ENCODE results near the gene CHST15.

Gene CHST15, protein sequence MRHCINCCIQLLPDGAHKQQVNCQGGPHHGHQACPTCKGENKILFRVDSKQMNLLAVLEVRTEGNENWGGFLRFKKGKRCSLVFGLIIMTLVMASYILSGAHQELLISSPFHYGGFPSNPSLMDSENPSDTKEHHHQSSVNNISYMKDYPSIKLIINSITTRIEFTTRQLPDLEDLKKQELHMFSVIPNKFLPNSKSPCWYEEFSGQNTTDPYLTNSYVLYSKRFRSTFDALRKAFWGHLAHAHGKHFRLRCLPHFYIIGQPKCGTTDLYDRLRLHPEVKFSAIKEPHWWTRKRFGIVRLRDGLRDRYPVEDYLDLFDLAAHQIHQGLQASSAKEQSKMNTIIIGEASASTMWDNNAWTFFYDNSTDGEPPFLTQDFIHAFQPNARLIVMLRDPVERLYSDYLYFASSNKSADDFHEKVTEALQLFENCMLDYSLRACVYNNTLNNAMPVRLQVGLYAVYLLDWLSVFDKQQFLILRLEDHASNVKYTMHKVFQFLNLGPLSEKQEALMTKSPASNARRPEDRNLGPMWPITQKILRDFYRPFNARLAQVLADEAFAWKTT

DNA sequence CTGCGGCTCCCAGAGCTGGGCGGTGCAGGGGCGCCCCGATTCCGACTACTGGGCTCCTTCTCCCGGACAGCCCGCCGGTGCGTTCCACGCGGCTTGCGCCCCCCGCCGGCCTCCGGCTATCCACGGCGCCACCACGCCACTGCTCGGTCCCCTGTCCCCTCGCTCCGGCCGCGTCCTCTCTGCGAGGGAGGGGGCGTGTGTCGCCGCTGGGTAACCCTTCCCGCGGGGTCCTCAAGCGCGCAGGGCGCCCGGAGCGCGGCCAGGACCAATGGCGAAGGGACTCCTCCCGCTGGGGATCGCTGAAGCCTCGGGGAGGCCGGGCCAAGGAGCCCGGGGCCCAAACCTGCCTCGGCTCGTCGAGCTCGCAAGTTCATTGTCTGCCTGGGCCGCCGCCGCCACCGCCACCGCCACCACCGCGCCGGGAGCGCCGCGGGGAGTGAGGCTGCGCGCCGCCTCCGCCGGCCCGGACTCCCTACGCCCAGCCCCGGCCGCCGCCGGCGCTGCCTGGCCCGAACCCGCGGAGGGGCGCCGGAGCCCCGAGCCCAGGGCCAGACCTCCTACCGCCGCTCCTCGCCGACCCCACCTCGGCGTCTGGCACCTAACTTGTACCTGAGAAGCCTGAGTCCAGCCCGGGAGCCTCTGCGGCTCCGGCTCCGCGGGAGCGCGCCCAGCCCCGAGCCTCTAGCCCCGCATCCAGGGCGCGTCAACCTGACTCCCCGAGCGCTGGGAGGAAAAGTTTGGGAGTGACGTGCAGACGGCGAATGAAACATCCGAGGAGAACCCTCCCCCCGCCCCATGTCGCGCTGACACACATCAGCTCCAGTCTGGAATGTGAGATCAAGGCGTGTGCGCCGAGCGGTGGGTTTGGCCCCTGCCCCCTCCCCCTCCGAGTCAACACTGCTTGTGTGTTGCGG lies at the start of gene CHST15:
Gene CHST15 (minus strand): TSS at position 739 of the 914 bp plus-strand sequence. CDS start 47,386 bp downstream, outside the sequence.
- DNase-seq, result peak; percentile 92

DNA sequence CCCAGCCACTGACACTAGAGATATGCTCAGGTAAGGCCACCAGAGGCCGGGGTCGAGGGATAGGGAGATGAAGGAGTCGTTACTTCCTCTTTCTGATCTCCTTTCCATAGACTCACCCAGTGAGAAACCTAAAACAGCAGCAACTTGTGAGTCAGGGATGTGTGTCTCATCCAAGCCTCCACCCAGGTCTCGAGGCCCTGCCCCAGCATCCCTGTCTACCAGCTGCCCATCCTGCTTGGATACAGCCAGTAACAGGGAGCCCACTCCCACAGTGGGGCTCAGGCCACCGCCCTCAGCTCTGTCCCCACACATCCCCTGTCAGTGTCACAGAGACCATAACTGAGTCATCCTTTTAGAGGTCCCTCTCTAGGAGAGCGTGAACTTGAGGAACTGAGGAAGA lies 49.6 kb upstream of the CHST15 start:
- no peak for DNase-seq

DNA sequence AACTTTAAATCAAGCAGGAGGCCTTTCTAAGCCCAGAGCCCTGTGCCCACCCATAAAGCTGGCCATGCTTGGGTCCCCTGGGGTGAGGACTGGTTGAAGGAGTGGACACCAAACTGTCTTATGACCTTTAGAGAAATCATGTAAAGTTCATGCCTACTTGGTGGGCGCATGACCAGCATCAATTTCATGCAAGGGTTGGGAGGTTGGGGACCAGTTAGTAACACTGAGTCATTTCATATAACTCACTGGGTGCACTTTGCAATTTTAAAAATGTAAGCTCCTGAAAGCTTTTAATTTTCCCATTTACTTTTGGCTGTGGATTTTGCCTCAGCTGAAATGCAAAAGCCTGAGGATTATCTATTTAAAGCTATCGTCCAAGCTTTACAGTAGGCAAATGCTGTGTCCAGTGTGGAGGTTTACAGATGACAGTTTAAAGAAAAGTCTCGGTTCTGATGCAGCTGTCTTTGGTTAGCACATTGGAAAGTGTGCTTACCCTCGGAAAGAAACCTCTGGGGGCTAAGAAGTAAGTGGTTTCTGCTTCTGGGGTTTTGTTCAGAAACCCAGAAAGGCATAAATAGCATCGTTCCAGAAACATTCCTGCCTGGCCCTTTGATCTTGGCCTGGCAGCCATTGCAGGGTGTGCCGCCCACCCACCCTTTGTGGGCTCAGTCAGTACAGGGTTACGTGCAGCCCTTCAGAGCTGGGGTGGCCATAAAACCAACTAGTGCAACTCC lies 48.8 kb upstream of the CHST15 start:
- DNase-seq, result no peak

DNA sequence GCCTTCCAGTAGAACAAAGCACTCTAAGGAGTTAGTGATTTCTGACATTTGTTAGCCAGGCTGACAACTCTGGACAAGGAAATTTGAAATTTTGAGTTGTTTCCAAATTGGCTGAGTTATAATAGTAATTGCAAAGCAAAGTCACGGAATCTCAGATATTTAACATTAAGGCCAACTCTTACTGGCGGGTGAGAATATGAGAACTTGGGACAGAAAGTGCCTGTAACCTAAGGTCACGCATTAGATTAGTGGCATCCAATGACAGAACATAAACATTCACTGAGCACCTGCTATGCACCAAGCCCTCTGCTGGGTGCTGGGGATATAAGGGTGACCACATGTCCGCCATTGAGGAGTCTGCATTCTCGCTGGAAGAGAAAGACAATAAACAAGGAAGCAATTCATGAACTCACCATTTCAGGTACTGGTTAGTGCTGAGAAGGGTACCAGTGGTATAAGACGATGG lies 45.5 kb upstream of the CHST15 start:
- DNase-seq, result no peak

DNA sequence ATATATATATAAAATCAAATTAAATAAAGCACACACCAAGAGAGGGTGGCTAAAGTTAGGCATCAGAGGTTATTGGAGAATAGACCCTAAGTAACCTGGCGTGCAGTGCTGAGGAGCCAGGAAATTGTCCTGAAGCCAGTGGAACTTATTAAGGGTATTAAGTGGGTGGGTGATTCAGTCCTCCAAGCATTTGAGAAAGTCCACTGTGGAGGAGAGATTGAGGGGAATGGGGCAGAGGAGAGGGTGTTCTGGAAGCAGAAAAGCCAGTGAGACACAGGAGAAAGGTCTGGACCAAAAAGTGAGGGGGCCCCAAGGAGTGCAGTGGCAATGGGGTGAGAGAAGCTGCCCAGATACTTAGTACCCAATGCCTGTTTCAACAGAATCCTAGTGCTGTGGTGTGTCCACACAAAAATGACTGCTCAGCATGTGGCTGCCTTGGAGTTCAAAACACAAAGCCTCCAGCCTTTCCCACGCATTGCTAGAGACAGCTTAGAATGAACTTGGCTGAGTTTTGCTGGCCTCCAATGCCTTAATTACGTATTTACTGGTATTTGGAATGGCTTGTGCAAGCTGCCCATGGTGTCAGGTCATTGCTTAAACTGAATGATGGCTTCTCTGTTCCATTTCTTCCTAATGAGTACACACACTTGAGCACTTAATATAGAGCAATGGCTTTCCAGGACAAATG lies 44.9 kb upstream of the CHST15 start:
- DNase-seq, result no peak

DNA sequence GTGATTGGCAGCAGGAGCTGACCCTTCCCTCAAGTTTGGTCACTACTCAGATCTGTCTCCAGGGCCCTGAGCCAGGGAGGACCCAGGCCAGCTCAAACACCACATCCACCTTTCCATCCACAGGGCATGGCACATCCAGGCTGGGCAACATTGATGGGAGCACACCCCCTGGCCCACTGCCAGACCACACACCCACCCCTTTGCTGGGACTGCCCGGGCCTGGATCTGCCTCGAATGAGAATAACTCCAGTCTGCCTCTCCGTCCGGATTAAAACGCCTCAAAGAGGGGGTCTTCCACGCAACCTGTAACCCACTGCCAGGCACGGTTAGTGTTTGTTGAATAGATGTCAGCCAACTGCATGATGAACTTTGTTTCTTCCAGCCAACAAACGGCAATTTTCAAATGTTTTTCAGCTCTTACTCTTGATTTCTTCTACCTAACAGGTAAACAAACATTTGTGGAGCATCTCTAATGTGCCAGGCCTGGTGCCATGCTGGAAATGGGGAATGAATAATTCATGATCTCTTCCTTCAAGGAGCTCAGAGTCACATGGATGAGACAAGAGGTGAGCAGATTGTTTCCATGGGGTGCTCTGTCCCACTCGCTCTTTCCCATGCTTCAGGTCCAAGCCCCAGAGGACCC lies 41.0 kb upstream of the CHST15 start:
- DNase-seq, result no peak

DNA sequence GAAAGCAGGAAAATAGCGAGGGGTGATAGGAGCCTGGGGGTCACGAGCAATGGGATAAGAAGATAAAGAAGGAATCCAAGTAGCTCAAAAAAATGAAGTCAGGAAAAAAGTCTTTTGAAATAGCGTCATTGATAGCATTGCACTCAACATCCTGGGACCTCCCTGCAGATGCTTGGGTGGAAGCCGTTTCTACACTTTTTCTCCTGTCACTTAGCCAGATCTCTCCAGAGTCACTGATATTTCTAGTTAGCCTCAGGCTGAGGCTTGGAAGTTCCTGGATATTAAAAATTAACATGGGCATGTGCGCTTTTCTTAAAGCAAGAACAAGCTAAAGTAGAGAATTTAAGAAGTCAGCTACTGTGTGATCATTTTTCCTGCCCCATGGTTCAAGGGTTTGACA lies 39.5 kb upstream of the CHST15 start:
- no peak for DNase-seq

DNA sequence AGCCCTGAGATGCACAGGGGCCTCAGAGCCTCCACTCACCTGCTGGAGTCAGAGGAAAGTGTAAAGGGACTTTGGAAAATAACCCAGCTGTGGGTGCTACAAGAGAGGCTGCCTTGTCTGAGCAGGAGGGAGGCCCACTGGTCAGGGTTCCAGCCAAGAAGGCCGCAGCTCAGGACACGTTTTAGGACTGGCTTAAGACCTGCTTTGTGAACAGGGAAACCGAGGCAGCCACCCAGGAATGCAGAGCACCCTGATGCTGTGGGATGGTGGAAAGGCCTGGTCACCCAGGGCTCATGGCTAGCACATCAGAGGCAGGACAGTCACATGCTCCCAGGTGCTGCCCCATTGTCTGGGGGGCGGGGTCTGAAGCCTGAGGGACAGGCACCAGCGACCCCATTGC lies 38.9 kb upstream of the CHST15 start:
- no peak for DNase-seq

DNA sequence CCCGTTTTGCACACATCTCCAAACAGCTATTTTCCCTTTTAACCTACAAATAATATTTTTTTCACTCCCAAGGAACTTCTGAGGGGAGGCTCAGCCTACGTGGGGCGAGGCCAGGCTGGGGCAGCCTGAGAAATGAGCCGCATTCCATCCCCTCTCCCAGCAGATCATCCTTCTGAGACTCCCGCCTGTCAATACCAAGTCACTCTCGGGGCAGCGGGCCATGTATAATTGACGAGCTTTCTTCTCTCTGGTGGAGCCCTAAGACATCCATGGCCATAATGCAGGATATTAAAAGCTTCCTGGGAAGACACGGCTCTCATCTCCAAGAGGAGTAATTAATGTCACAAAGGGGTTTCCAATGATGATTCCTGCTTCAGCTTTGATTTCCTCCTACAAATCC lies 37.8 kb upstream of the CHST15 start:
- DNase-seq, result no peak

DNA sequence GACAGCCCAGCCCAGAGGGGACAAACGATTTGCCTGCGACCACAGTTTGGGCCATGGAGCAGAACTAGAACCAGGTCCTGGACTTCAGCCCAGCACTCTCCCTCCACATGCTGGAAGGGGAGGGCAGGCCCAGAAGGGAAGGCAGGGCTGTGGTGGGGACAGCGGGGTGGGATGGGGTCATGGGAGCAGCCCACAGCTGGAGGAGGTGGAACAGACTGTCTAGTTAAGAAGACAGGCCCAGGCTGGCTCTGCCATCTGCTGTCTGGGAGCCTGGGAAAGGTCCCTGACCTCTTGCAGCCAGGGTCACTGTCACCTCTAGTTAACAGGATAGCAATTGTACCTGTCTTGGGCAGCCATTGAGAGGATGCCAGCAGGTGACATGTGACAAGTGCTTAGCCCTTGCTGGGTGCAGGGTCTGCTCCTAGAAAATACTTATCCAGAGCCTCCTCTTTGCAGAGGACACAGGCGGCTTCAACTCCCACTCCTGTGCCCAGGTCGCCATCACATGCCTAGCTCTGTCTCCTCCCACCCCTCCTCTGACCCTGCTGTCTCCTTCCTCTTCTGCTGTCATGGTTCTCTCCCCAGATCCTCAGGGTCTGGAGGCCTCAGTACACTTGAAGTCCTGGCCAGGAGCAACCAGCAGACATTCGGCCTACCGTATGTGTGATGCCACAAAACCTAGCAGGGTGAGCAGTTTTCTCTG lies 37.0 kb upstream of the CHST15 start:
- no peak for DNase-seq

DNA sequence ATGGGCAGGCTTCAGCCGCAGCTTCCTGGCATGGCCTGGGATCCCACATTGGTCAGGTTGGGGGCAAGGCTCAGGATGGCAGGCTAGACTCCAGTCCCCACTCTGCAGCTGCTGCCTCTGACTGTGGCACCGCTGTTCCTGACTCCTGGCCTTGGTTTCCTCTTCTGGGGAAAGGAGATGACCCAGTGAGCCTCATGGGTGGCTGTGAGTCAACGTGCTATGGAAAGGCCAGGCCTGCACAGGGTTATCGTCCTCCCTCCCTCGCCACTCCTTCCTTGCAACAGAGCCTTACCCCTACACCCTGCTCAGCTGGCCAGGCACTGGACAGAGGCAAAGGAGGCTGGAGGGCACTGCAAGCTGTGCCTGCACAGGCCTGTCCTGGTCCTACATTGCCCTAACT lies 36.1 kb upstream of the CHST15 start:
- DNase-seq, result no peak

DNA sequence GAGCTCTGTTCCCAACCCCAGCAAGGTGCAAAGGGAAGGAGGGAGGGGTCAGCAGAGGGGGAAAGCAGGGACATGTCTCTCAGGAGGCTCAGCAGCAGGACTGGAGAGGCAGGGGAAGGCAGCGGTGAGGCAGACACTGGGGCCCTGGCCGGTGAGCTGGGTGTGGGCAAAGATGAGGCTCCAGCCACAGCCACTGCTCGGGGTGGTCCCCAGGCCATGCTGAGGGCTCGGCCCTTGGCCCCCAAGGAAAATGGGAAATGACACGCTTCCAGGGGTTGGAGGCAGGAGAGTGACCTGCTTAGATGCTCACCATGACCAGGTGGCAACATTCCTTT lies 35.4 kb upstream of the CHST15 start:
- DNase-seq, result no peak

DNA sequence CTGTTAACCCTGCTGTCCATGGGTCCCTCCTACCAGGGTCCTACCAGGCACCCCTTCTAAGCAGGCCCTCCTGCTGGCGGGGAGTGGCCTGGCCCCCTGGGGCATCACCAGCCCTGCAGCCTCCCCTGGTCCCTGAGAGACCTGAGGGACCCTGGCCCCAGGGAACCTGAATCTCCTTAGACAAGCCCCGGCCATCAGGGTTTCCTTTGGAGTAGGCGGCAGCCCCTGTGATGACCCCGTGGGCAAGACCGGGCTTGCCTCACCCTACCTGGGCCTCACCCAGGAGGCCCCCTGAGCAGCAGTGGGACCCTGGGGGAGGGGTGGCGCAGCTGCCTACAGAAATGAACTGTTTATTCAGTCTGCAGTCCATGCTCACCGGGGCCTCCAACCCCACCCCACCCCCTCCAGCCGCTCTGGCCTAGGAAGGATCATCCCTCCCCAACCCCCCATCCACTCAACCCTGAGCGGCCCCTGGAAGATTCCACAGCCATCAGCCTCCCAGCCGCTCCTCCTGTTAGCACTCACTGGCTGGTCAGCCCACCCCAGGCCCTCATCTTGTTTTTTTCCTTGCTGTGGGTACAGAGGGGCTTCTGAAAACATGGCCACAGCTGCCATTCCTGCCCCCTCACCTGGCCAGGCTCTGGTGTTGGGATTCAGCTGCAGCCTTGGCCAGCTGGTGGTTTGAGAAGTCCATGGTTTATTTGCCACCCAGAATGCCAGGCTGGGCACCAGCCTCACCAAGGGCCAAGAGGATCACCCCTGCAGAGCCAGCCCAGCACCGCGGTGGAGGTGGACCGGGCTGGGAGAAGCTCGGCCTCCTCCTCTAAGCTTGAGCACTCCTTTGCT lies 34.8 kb upstream of the CHST15 start:
- DNase-seq, result no peak

DNA sequence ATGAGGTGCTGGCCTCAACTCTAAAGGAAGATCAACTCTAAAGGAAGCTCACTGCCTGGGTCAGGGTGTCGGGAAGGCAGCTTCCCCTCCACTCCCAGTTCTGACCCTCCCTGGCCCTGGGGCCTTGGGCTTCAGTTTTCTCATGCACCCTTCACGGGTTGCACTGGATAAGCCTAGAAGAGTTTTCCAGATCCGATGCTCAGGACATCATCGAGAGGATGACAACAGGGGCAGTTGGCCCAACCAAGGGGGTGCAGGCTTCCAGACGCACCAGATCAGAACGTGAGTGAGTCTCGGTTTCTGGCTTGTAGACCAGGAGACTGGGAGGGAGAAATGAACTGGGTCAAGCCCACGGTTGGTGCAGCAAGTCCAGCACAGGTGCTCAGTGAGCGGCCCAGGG lies 34.2 kb upstream of the CHST15 start:
- no peak for DNase-seq

DNA sequence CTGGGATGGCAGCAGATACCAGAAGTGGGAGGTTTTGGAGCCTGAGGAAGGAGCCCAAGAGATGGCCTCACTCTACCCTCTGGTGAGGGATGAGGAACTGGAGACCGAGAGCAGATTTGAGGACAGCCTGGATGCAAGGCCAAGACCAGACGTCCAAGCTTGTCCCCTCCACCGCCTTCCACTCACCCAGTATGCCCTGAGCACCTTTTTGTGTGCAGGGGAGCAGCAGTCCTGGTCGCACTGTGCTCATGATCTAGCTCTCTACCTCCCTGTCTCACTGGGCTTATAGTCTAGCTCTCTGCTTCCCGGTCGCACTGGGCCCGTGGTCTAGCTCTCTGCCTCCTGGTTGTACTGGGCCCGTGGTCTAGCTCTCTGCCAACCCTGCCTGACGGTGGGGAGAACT lies 33.6 kb upstream of the CHST15 start:
- DNase-seq, result no peak

DNA sequence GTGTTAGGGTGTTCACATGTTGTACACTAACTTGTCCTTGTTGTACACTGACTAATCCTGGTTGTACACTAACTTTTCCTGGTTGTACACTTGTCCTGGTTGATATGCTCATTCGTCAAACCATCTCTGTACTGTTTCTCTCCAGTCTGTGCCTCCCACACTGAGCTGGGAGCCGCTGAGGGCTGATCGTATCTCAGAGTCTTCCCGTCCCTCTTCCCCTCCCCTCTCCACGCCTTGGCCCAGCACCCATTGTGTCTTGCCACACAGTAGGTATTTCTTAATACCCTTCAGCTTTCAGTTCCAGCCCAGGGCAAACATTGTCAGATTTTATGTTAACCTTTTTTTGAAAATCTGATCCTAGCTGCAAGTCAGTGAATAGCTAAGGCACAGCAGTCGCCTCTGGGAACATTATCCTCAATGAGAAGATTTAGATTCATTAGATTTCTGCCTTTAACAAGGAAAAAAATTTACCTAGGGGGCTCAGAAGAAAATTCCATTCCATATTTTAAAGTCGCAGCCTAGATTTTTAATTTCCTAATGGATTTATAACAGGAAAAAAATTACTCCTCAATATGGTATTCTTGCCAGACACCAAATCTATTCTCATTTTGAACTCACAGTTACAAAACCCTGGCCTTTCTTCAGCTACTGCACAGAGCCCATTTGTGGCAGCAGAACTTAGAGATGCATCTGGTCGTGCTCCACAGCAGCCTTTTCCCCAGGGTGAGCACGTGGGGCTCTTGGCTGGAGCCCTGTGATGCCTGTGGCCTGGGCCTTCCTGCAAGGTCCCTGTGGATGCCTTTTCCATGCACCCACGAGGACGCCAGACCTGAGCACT lies 33.0 kb upstream of the CHST15 start:
- no peak for DNase-seq

DNA sequence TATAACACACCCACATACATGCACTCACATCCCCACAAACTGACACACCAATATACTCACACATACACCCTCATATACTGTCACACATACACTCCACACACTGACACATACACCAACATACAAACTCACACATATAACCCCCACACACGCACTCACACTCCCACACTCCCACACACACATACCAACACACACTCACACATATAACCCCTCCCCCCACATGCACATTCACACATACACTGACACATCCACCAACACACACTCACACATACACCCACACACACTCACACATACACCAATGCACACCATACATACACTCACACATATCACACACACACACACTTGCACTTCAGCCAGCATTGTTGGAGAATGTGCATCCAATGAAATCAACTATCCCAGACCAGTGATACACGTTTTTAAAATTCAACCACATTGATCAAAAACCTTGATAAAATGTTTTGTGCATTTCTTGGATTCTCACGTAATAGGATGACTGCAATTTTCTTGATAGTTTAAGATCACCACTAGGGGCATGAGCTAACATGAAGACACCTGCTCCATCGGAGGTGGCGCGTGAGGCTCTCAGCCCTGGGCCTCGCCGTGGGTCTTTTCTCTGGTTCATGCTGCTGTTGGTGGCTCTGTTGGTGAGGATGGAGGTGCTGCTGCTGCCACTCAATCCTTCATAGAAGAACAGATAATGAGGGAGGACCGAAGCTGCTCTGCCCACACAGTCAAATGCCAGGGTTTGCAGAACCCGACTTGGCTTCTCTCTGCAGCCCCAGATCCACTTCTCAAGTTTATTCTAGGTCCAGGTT lies 32.1 kb upstream of the CHST15 start:
- DNase-seq, result peak; percentile 56

DNA sequence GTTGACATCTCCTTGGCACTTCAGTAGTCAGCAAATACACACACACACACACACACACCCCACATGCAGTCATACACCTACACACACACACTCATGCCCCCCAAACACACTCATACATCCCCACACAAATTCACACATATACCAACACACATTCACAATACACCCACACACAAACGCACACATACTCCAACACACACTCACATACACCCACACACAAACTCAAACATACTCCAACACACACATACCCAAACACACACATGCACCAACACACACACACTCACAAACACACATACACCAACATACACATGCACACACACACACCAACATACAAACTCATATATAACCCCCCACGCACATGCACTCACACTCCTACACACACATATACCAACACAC lies 31.4 kb upstream of the CHST15 start:
- no peak for DNase-seq
